Caco-2 (cell line): Measurements from ENCODE around the gene JADE2. TPM values are rescaled to one million over a fixed set of nuclear protein-coding genes. Genes with fewer than 3 reads are reported as not detected.

Experiments
- BruUV-seq: library from RNA; stranded (reverse); fragments of 400-500 nt; replicated peaks from 2 replicates; lab custom pipeline; 2021; lab: Mats Ljungman, UMichigan
- CTCF ChIA-PET: fragments of 300-600 bp; sonication (Branson Sonifier 250); formaldehyde crosslinking; loops from one replicate; lab custom pipeline; 2022; ENCODE audit warnings: antibody characterized with exemption; lab: Charles Lee
- POLR2A ChIA-PET: fragments of 300-600 bp; sonication (Branson Sonifier 250); formaldehyde crosslinking; loops from one replicate; lab custom pipeline; 2022; ENCODE audit warnings: antibody characterized with exemption; lab: Charles Lee
- DNase-seq, 2 experiments: peaks; one replicate each; pipeline versions ENCODE4 v3.0.0 to v3.0.0-alpha.2; 2020 to 2022
- H3K27me3 ChIP-seq: replicated peaks from 2 replicates; pipeline ENCODE4 v1.6.0; 2011; ENCODE audit warnings: low read length; ENCODE audit not compliant: control insufficient read depth, insufficient read depth
- H3K36me3 ChIP-seq: 2 replicates; pipeline ENCODE4 v1.5.1; 2011; ENCODE audit warnings: low read length; ENCODE audit not compliant: control insufficient read depth, insufficient read depth
- H3K4me1 ChIP-seq: fragments of 250-450 bp; sonication (Bioruptor Pico); 2 replicates; pipeline ENCODE4 v1.5.1; 2020; ENCODE audit warnings: mild to moderate bottlenecking
- H3K4me3 ChIP-seq: 2 replicates; pipeline ENCODE4 v1.5.1; 2011; ENCODE audit warnings: low read depth, mild to moderate bottlenecking, control low read depth, low read length
- H3K9me3 ChIP-seq: fragments of 250-450 bp; sonication (Bioruptor Pico); 2 replicates; pipeline ENCODE4 v1.5.1; 2020; ENCODE audit warnings: mild to moderate bottlenecking, moderate library complexity
- H3K27ac Mint-ChIP-seq: one replicate; pipeline ENCODE4 v1.8.0; 2022; ENCODE audit warnings: mixed read lengths; ENCODE audit not compliant: unreplicated experiment
- H3K27me3 Mint-ChIP-seq: one replicate; pipeline ENCODE4 v1.8.0; 2022; ENCODE audit warnings: mixed read lengths; ENCODE audit not compliant: insufficient read depth, unreplicated experiment
- H3K36me3 Mint-ChIP-seq: one replicate; pipeline ENCODE4 v1.8.0; 2022; ENCODE audit warnings: mild to moderate bottlenecking, mixed read lengths; ENCODE audit not compliant: insufficient read depth, unreplicated experiment
- H3K4me1 Mint-ChIP-seq: one replicate; pipeline ENCODE4 v1.8.0; 2022; ENCODE audit warnings: low read depth, mixed read lengths; ENCODE audit not compliant: unreplicated experiment
- H3K4me3 Mint-ChIP-seq: one replicate; pipeline ENCODE4 v1.8.0; 2022; ENCODE audit warnings: mild to moderate bottlenecking, moderate library complexity, mixed read lengths; ENCODE audit not compliant: unreplicated experiment
- H3K9me3 Mint-ChIP-seq: one replicate; pipeline ENCODE4 v1.8.0; 2022; ENCODE audit warnings: mixed read lengths; ENCODE audit not compliant: unreplicated experiment
- intact Hi-C: fragments of 100-400 bp; cut with micrococcal nuclease; formaldehyde crosslinking; loops from one replicate; pipeline ENCODE4 v1.10.0; 2022; ENCODE audit not compliant: unreplicated experiment
- total RNA-seq: library from RNA; stranded (reverse); gene quantifications from 2 replicates; pipeline ENCODE4 v1.2.3, GENCODE V29; 2022
- TF ChIP-seq, protein P1 (sequence below), 2 experiments: fragments of 200-600 bp in 1 of 2; IDR thresholded peaks; 1 replicate in 1 of 2; 2 replicates in 1 of 2; pipeline versions ENCODE4 v1.5.1 to v1.8.0; 2011 to 2022; ENCODE audit warnings: antibody characterized with exemption in 1 of 2, control low read depth in 1 of 2, inconsistent platforms in 1 of 2, low read depth in 1 of 2, low read length in 1 of 2, mild to moderate bottlenecking in 1 of 2, moderate library complexity in 1 of 2; ENCODE audit not compliant: insufficient read depth in 1 of 2, severe bottlenecking in 1 of 2, unreplicated experiment in 1 of 2

JADE2 gene
- total RNA-seq, 1 experiment from 2014 or later = 67.6 TPM

DNA sequence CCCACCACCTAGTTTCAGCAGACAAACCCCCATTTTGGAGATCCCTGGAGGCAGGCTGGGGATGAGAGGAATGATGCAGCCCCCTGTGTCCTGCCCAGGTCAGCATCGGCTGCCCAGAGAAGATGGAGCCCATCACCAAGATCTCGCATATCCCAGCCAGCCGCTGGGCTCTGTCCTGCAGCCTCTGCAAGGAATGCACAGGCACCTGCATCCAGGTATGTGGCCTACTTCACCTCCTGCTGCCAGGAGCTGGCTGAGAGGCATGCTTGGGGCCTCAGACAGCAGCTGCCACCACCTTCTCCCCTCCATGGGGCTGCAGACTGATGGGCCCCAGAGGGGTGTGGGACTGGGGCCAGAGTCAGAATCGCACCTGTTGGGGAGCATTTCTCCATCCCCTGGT is 38.9 kb downstream of the JADE2 start:
- ChIA-PET POLR2A (no interaction called here), CTCF (no interaction called here)
- Mint-ChIP-seq H3K4me3 (no peak overlapping the region), H3K27me3 (no peaks in the 10 kb centered on the region), H3K4me1 (no peaks in the 10 kb centered on the region), H3K9me3 (no peaks in the 10 kb centered on the region), H3K36me3 (peaks cover 70% of the 10 kb centered on the region), H3K27ac (no peak overlapping the region)
- intact Hi-C loops = no loop called here
- DNase-seq = no peak
- TF ChIP-seq, protein P1, sequence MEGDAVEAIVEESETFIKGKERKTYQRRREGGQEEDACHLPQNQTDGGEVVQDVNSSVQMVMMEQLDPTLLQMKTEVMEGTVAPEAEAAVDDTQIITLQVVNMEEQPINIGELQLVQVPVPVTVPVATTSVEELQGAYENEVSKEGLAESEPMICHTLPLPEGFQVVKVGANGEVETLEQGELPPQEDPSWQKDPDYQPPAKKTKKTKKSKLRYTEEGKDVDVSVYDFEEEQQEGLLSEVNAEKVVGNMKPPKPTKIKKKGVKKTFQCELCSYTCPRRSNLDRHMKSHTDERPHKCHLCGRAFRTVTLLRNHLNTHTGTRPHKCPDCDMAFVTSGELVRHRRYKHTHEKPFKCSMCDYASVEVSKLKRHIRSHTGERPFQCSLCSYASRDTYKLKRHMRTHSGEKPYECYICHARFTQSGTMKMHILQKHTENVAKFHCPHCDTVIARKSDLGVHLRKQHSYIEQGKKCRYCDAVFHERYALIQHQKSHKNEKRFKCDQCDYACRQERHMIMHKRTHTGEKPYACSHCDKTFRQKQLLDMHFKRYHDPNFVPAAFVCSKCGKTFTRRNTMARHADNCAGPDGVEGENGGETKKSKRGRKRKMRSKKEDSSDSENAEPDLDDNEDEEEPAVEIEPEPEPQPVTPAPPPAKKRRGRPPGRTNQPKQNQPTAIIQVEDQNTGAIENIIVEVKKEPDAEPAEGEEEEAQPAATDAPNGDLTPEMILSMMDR (IDR thresholded peaks at IDR 0.05; ENCODE audit: insufficient read depth in 1 of 2, low read depth in 1 of 2, low read length in 1 of 2, severe bottlenecking in 1 of 2, unreplicated experiment in 1 of 2) = no peak
- H3K4me3 ChIP-seq = no peak overlapping the region
- H3K9me3 ChIP-seq = no peaks in the 10 kb centered on the region
- H3K4me1 ChIP-seq = no peaks in the 10 kb centered on the region
- peaks cover 16% of the 10 kb centered on the region for H3K36me3 ChIP-seq
- no peaks in the 10 kb centered on the region for H3K27me3 ChIP-seq
- no TSS peak for BruUV-seq

DNA sequence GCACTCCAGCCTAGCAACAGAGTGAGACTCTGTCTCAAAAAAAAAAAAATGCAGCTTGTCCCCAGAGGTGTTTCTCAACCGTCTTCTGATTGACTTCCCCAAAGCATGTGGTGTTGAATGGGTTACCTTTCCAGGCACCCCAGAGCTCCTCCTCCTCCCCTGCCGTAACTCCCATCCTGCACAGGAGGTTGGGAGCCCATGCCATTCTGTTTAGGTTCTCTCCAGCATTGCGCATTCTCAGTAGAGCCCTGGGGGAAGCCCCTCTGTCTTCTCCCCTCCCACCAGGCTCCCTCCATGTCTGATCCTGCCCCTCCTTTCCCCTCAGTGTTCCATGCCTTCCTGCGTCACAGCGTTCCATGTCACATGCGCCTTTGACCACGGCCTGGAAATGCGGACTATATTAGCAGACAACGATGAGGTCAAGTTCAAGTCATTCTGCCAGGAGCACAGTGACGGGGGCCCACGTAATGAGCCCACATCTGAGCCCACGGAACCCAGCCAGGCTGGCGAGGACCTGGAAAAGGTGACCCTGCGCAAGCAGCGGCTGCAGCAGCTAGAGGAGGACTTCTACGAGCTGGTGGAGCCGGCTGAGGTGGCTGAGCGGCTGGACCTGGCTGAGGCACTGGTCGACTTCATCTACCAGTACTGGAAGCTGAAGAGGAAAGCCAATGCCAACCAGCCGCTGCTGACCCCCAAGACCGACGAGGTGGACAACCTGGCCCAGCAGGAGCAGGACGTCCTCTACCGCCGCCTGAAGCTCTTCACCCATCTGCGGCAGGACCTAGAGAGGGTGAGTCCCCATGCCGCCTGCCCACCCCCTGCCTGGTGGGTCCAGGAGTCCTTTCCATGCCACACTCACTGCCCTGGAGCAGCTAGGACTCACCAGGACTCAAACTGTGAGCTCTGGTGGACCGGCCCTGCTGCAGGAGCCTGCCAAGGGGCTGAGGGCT is 40.6 kb downstream of the JADE2 start:
- H3K4me1 Mint-ChIP-seq = no peaks in the 10 kb centered on the region
- TF ChIP-seq, protein P1 (IDR thresholded peaks at IDR 0.05; ENCODE audit: insufficient read depth in 1 of 2, low read depth in 1 of 2, low read length in 1 of 2, severe bottlenecking in 1 of 2, unreplicated experiment in 1 of 2) = no peak
- H3K27ac Mint-ChIP-seq = peak overlapping the region; percentile 49
- no peaks in the 10 kb centered on the region for H3K4me1 ChIP-seq
- H3K4me3 Mint-ChIP-seq = no peak overlapping the region
- H3K4me3 ChIP-seq = no peak overlapping the region
- intact Hi-C loops = no loop called here
- BruUV-seq = no TSS peak
- no peaks in the 10 kb centered on the region for H3K9me3 Mint-ChIP-seq
- DNase-seq = no peak
- H3K27me3 Mint-ChIP-seq = no peaks in the 10 kb centered on the region
- ChIA-PET CTCF (interaction anchor here (0.6 kb wide), 1 partner anchor 138 kb away, joined by 3 read pairs; no protein-coding TSS in a partner anchor), POLR2A (no interaction called here)
- H3K36me3 ChIP-seq = peaks cover 16% of the 10 kb centered on the region
- H3K36me3 Mint-ChIP-seq = peaks cover 69% of the 10 kb centered on the region
- H3K27me3 ChIP-seq = no peaks in the 10 kb centered on the region
- no peaks in the 10 kb centered on the region for H3K9me3 ChIP-seq

DNA sequence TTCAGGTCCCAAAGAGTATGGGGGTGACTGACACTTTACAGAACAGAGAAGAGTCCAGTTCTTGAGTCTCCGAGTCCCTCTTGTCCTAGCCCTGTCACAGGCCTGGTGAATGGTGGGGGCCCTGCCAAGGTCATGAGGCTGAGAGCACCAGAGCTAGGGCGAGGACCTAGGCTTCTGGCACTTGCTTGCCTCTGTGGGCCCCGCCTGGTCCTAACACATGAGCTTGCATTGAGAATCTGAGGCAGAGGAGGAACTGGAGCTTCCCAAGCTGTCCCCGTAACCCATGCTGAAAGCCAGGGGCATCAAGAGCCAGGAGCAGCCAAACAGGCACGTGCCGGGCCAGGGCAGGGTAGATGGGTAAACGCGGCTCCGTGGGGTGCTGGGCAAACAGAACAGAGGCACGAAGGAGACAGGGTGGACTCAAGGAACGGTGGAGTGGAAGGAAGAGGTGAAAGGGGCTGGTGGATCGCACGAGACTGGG is 41.3 kb downstream of the JADE2 start:
- TF ChIP-seq, protein P1 (IDR thresholded peaks at IDR 0.05; ENCODE audit: insufficient read depth in 1 of 2, low read depth in 1 of 2, low read length in 1 of 2, severe bottlenecking in 1 of 2, unreplicated experiment in 1 of 2) = no peak
- ChIA-PET CTCF (no interaction called here), POLR2A (no interaction called here)
- H3K4me3 Mint-ChIP-seq = no peak overlapping the region
- no peak overlapping the region for H3K27ac Mint-ChIP-seq
- no peaks in the 10 kb centered on the region for H3K27me3 Mint-ChIP-seq
- no peaks in the 10 kb centered on the region for H3K4me1 Mint-ChIP-seq
- no peaks in the 10 kb centered on the region for H3K4me1 ChIP-seq
- H3K36me3 ChIP-seq = peaks cover 13% of the 10 kb centered on the region
- BruUV-seq = no TSS peak
- no peak overlapping the region for H3K4me3 ChIP-seq
- intact Hi-C loops = no loop called here
- peaks cover 73% of the 10 kb centered on the region for H3K36me3 Mint-ChIP-seq
- no peak for DNase-seq
- H3K9me3 ChIP-seq = no peaks in the 10 kb centered on the region
- H3K27me3 ChIP-seq = no peaks in the 10 kb centered on the region
- no peaks in the 10 kb centered on the region for H3K9me3 Mint-ChIP-seq
